ENCODE results near the gene CPA4.

DNA sequence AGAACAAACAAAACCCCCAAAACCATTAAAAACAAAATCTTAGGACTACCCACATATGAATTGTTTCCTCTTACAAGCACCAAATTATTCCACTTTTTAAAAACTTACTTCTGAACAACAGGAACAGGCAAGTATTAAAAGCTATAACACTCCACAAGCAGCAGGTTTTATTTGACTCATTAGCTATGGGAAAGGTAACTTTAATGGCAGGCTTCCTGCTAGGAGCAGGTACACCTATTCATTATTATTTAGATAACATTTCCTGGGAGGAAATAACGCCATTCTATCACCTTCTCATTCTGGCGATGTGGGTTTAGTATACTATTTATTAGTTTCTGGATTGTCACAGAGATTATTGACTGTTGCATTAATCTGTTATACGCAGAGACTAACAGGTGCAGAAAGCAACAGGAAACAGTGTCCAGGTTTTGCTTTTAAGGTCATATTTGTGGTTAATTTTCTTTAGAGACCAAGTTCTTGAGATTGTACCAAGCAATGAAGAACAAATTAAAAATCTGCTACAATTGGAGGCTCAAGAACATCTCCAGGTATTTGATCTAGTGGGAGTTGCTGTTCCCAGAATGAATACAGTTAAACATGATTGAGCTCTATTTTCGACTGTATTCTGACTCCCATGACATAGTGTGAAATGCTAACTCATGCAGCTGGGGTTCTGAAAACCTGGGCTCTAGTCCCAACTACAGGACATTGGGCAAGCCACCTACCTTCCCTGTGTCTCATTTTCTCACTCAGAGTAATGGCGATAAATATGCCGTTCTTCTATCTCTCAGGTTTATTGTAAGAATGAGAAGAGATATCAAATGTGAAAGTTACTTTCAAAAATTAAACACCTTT is 24.3 kb upstream of the CPA4 start:
- TF ChIP-seq CTCF (IDR thresholded peaks at IDR 0.05; ENCODE audit: poor library complexity) (no peak), EZH2phosphoT487 (IDR thresholded peaks at IDR 0.05; ENCODE audit: low read depth, severe bottlenecking, unreplicated experiment) (no peak)

All from hepatocyte (in vitro differentiated cells).